Keratinocyte (primary cell): ENCODE measurements around the gene GLI3. TPM values are rescaled to one million over a fixed set of nuclear protein-coding genes. Genes with fewer than 3 reads are reported as not detected.

ENCODE experiments used
- DNase-seq: peaks from one replicate; pipeline ENCODE4 v3.0.0-alpha.2; 2011; ENCODE audit warnings: low read depth, missing footprints, low spot score
- FAIRE-seq: peaks from 2 replicates; lab custom pipeline; 2011; peaks lifted over from hg19 to GRCh38; lab: Jason Lieb, UNC
- H2AFZ ChIP-seq: 2 replicates; pipeline ENCODE4 v1.6.0; 2012; ENCODE audit warnings: low read length, control low read depth, inconsistent platforms; ENCODE audit not compliant: control insufficient read depth
- H3K27ac ChIP-seq: 2 replicates; pipeline ENCODE4 v1.5.1; 2011; ENCODE audit warnings: low read length; ENCODE audit not compliant: control insufficient read depth, insufficient read depth
- H3K27me3 ChIP-seq: 3 replicates; pipeline ENCODE4 v1.6.0; 2011; ENCODE audit warnings: low read length; ENCODE audit not compliant: control insufficient read depth, insufficient read depth; ENCODE audit errors: extremely low read depth
- H3K36me3 ChIP-seq, 2 experiments: 2 replicates in 1 of 2; 3 replicates in 1 of 2; pipeline ENCODE4 v1.5.1; 2011; ENCODE audit warnings: low read length in 2 of 2, mild to moderate bottlenecking in 1 of 2; ENCODE audit not compliant: control insufficient read depth in 2 of 2, insufficient read depth in 2 of 2; ENCODE audit errors: extremely low read depth in 1 of 2
- H3K4me1 ChIP-seq: 3 replicates; pipeline ENCODE4 v1.5.1; 2011; ENCODE audit warnings: low read length; ENCODE audit not compliant: control insufficient read depth, insufficient read depth; ENCODE audit errors: extremely low read depth
- H3K4me2 ChIP-seq: 3 replicates; pipeline ENCODE4 v1.6.0; 2011; ENCODE audit warnings: low read depth, low read length; ENCODE audit not compliant: control insufficient read depth, insufficient read depth; ENCODE audit errors: extremely low read depth
- H3K4me3 ChIP-seq, 3 experiments: fragments of 200-600 bp in 1 of 3; sonication (generic) in 1 of 3; 2 replicates in 2 of 3; 3 replicates in 1 of 3; pipeline ENCODE4 v1.5.1; 2011 to 2016; ENCODE audit warnings: low read length in 3 of 3, mild to moderate bottlenecking in 3 of 3, control low read depth in 2 of 3, inconsistent platforms in 1 of 3, low read depth in 1 of 3, mixed read lengths in 1 of 3, mixed run types in 1 of 3, moderate library complexity in 1 of 3; ENCODE audit not compliant: control insufficient read depth in 2 of 3, insufficient read depth in 2 of 3; ENCODE audit errors: extremely low read depth in 1 of 3
- H3K79me2 ChIP-seq: 2 replicates; pipeline ENCODE4 v1.6.0; 2012; ENCODE audit warnings: low read length; ENCODE audit not compliant: control insufficient read depth, insufficient read depth
- H3K9ac ChIP-seq: 3 replicates; pipeline ENCODE4 v1.6.0; 2011; ENCODE audit warnings: low read length; ENCODE audit not compliant: control insufficient read depth, insufficient read depth; ENCODE audit errors: extremely low read depth
- H3K9me1 ChIP-seq: 3 replicates; pipeline ENCODE4 v1.6.0; 2011; ENCODE audit warnings: low read length; ENCODE audit not compliant: control insufficient read depth, insufficient read depth; ENCODE audit errors: extremely low read depth
- H3K9me3 ChIP-seq: 2 replicates; pipeline ENCODE4 v1.5.1; 2012; ENCODE audit warnings: low read depth, low read length; ENCODE audit not compliant: control insufficient read depth
- H4K20me1 ChIP-seq: 3 replicates; pipeline ENCODE4 v1.6.0; 2011; ENCODE audit warnings: low read length; ENCODE audit not compliant: control insufficient read depth, insufficient read depth; ENCODE audit errors: extremely low read depth
- EZH2 ChIP-seq: IDR thresholded peaks from one replicate; pipeline ENCODE4 v1.6.1; 2012; ENCODE audit warnings: inconsistent platforms, mild to moderate bottlenecking, low read length, moderate library complexity
- dilution Hi-C: fragments of 300-500 bp; cut with MboI; formaldehyde crosslinking; loops from one replicate; pipeline ENCODE4 v1.7.0; 2020; ENCODE audit warnings: low sequenced_read_pairs; ENCODE audit not compliant: extremely low pct_ligation_motif_present
- polyA plus RNA-seq, 5 experiments: library from polyadenylated mRNA; depleted of rRNA in 3 of 5; stranded (reverse) in 3 of 5; stranded (forward) in 1 of 5; unstranded in 1 of 5; fragments of >200 nt; gene quantifications; 1 replicate in 1 of 5; 2 replicates in 3 of 5; 3 replicates in 1 of 5; pipeline versions ENCODE4 v1.2.1 to v1.2.3, GENCODE V29; 2011 to 2012; ENCODE audit warnings: missing spikeins in 2 of 5, low read depth in 1 of 5, low replicate concordance in 1 of 5
- TF ChIP-seq, protein P1 (sequence below), 3 experiments: IDR thresholded peaks in 1 of 3; conservative IDR thresholded peaks in 1 of 3; optimal IDR thresholded peaks in 1 of 3; 2 replicates in 2 of 3; 3 replicates in 1 of 3; pipeline versions ENCODE3 to v1.5.1; 2011; ENCODE audit warnings: low read length in 3 of 3, mild to moderate bottlenecking in 3 of 3, moderate library complexity in 2 of 3, control low read depth in 1 of 3, inconsistent platforms in 1 of 3; ENCODE audit not compliant: insufficient read depth in 2 of 3; ENCODE audit errors: extremely low read depth in 1 of 3

Gene GLI3
- polyA plus RNA-seq, 1 donor (not counting 4 experiments of a cell fraction or from before 2014, with no cell fraction given) = 3.6 TPM

DNA sequence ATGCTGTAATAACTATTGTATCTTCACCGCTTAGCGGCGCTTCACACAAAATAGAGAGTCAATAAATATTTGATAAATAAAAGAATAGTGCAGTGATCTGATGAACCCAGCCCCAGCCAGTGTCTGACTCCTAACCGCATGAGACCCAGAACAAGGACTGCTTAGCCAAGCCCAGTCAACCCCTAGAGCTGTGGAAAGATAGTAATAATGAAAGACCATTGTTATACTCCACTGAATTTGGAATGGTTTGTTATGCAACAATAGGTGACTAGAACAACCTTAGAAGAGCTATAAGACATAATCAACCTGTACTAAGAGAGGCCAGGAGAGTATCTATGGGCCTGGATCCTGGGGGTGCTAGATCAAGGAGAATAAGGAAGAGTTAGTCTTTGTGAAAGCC is 303.6 kb downstream of the GLI3 start:
- no peak for FAIRE-seq

GRCh38 chr7:41931263-41931646 is 305.8 kb downstream of the GLI3 start:
- H3K27ac ChIP-seq = no peak overlapping the region
- DNase-seq = no peak
- no peaks in the 10 kb centered on the region for H3K9me3 ChIP-seq
- no peak overlapping the region for H3K4me3 ChIP-seq
- dilution Hi-C loops = no loop called here
- peaks cover 7% of the 10 kb centered on the region for H3K4me1 ChIP-seq
- FAIRE-seq = no peak
- no peaks in the 10 kb centered on the region for H3K9me1 ChIP-seq
- no peak overlapping the region for H3K4me2 ChIP-seq
- no peak overlapping the region for H3K9ac ChIP-seq
- TF ChIP-seq, protein P1, sequence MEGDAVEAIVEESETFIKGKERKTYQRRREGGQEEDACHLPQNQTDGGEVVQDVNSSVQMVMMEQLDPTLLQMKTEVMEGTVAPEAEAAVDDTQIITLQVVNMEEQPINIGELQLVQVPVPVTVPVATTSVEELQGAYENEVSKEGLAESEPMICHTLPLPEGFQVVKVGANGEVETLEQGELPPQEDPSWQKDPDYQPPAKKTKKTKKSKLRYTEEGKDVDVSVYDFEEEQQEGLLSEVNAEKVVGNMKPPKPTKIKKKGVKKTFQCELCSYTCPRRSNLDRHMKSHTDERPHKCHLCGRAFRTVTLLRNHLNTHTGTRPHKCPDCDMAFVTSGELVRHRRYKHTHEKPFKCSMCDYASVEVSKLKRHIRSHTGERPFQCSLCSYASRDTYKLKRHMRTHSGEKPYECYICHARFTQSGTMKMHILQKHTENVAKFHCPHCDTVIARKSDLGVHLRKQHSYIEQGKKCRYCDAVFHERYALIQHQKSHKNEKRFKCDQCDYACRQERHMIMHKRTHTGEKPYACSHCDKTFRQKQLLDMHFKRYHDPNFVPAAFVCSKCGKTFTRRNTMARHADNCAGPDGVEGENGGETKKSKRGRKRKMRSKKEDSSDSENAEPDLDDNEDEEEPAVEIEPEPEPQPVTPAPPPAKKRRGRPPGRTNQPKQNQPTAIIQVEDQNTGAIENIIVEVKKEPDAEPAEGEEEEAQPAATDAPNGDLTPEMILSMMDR (optimal IDR thresholded peaks at IDR 0.05 in 1 of 3, IDR thresholded peaks at IDR 0.05 in 1 of 3, conservative IDR thresholded peaks at IDR 0.05 in 1 of 3; ENCODE audit: extremely low read depth in 1 of 3, insufficient read depth in 2 of 3, low read length in 3 of 3) = no peak
- no peak for TF ChIP-seq EZH2
- no peaks in the 10 kb centered on the region for H3K79me2 ChIP-seq
- no peaks in the 10 kb centered on the region for H4K20me1 ChIP-seq
- no peak overlapping the region for H2AFZ ChIP-seq
- H3K27me3 ChIP-seq = no peaks in the 10 kb centered on the region
- no peaks in the 10 kb centered on the region for H3K36me3 ChIP-seq

More for the DNA sequence above, 303.6 kb downstream of the GLI3 start:
- no peaks in the 10 kb centered on the region for H3K36me3 ChIP-seq
- H2AFZ ChIP-seq = no peak overlapping the region
- no peaks in the 10 kb centered on the region for H3K27me3 ChIP-seq
- no peak for DNase-seq
- H3K27ac ChIP-seq = no peak overlapping the region
- H3K4me1 ChIP-seq = peaks cover 7% of the 10 kb centered on the region
- no peaks in the 10 kb centered on the region for H3K9me1 ChIP-seq
- no peaks in the 10 kb centered on the region for H4K20me1 ChIP-seq
- H3K9ac ChIP-seq = no peak overlapping the region
- no peak overlapping the region for H3K4me2 ChIP-seq
- no peaks in the 10 kb centered on the region for H3K79me2 ChIP-seq
- dilution Hi-C loops = no loop called here
- no peak for TF ChIP-seq EZH2
- TF ChIP-seq, protein P1 (optimal IDR thresholded peaks at IDR 0.05 in 1 of 3, IDR thresholded peaks at IDR 0.05 in 1 of 3, conservative IDR thresholded peaks at IDR 0.05 in 1 of 3; ENCODE audit: extremely low read depth in 1 of 3, insufficient read depth in 2 of 3, low read length in 3 of 3) = no peak
- H3K4me3 ChIP-seq = no peak overlapping the region
- no peaks in the 10 kb centered on the region for H3K9me3 ChIP-seq
